Measurements from ENCODE around the gene PDZD7.

The PDZD7 gene

DNA sequence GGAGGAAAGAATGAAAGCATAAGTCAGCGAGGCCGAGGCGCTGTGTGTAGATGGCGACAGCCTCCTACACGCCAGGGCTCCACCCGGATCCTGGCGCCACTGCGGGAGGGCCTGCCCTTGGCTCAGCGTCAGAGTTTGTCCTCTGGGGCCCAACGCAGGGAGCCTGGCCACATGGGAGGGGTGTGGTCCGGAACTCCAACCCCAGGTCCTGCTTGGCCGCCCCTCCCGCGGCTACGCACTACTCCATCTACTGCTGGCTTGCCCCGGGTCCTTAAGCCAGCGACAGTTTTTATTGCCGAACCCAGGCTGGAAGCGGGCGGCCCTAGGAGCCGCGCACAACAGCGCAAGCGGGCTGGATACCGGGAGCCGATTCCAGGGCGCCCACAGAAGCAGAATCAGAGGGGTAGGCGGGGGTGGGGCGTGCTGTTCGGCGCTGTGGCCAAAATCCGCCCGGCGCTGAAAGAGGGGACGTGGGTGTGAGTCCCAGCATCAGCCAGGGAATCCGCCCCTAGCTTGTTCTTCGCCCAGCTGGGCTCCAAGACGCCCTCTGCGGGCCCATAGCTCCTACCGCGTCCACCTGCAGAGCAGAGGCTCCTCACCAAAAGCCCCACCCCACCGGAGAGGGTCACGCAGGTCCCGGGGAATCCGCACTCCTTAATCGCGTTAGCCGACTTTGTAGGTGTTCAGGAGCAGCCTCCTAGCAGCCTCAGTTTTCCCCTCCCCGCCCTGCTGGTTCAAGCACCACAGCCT lies 35.4 kb upstream of the PDZD7 start:
- H3K9me3 ChIP-seq, result no peaks in the 10 kb centered on the region
- H3K4me1 ChIP-seq, result peaks cover 30% of the 10 kb centered on the region
- TF ChIP-seq, protein P1, sequence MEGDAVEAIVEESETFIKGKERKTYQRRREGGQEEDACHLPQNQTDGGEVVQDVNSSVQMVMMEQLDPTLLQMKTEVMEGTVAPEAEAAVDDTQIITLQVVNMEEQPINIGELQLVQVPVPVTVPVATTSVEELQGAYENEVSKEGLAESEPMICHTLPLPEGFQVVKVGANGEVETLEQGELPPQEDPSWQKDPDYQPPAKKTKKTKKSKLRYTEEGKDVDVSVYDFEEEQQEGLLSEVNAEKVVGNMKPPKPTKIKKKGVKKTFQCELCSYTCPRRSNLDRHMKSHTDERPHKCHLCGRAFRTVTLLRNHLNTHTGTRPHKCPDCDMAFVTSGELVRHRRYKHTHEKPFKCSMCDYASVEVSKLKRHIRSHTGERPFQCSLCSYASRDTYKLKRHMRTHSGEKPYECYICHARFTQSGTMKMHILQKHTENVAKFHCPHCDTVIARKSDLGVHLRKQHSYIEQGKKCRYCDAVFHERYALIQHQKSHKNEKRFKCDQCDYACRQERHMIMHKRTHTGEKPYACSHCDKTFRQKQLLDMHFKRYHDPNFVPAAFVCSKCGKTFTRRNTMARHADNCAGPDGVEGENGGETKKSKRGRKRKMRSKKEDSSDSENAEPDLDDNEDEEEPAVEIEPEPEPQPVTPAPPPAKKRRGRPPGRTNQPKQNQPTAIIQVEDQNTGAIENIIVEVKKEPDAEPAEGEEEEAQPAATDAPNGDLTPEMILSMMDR (IDR thresholded peaks at IDR 0.05; ENCODE audit: low read depth, low read length), result peak; percentile 47
- DNase-seq, result peak; percentile 89
- H3K4me3 ChIP-seq (ENCODE audit: low read depth, low read length), result peak overlapping the region; percentile 79
- no peaks in the 10 kb centered on the region for H3K36me3 ChIP-seq
- H3K27me3 ChIP-seq, result no peaks in the 10 kb centered on the region

DNA sequence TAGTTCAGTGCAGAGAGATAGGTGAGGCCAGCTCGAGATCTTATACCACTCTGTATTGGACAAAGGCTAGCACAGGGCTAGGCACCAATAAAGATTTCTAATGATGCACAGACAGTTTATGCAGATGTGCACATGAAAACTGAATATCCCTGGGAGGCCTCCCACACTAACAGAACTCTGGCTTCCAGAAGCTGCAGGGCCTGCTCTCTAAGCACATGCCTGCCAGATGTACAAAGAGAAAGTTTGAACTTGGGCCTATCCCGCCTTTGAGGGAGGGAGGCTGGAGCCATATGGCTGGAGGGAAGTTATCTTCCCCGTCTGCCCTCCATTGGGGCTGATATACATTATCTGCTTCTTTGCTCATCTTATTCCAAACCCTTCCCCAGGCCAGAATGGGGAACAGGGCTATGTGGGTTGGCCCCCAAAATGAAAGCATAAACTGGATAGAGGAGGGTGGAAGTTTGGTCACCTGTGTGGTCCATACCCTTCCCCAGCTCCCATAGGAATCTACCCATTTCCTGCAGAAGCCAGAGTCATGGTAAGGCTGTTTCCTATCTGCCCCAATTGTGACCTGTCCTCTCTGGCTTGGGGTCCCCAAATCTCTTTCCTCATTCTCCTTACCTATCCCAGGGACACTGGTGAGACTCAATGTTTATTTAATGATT lies 34.7 kb upstream of the PDZD7 start:
- H3K9me3 ChIP-seq, result no peaks in the 10 kb centered on the region
- TF ChIP-seq, protein P1 (IDR thresholded peaks at IDR 0.05; ENCODE audit: low read depth, low read length), result no peak
- H3K4me3 ChIP-seq (ENCODE audit: low read depth, low read length), result peak overlapping the region; percentile 79
- H3K27me3 ChIP-seq, result no peaks in the 10 kb centered on the region
- peak; percentile 34 for DNase-seq
- H3K36me3 ChIP-seq, result no peaks in the 10 kb centered on the region
- H3K4me1 ChIP-seq, result peaks cover 30% of the 10 kb centered on the region

DNA sequence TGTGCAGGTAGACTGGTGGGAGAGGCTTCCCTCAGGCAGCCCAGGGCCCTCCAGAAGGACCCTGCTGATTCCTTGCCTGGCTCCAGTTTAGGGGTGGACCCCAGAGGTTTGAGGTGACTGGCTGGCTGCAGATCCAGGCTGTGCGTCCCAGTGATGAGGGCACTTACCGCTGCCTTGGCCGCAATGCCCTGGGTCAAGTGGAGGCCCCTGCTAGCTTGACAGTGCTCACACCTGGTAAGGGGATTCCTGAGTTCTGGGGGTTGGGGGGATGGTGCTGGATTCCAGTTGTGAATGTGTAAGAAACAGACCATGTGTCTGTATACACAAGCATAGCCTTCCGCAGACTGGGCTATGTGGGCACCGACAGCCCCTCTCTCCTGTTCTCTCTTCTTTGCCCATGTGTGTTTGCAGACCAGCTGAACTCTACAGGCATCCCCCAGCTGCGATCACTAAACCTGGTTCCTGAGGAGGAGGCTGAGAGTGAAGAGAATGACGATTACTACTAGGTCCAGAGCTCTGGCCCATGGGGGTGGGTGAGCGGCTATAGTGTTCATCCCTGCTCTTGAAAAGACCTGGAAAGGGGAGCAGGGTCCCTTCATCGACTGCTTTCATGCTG lies 33.6 kb upstream of the PDZD7 start:
- Histone ChIP-seq H3K9me3 (no peaks in the 10 kb centered on the region), H3K4me3 (ENCODE audit: low read depth, low read length) (no peak overlapping the region), H3K27me3 (no peaks in the 10 kb centered on the region), H3K36me3 (no peaks in the 10 kb centered on the region), H3K4me1 (peaks cover 30% of the 10 kb centered on the region)
- no peak for DNase-seq
- TF ChIP-seq, protein P1 (IDR thresholded peaks at IDR 0.05; ENCODE audit: low read depth, low read length), result no peak

DNA sequence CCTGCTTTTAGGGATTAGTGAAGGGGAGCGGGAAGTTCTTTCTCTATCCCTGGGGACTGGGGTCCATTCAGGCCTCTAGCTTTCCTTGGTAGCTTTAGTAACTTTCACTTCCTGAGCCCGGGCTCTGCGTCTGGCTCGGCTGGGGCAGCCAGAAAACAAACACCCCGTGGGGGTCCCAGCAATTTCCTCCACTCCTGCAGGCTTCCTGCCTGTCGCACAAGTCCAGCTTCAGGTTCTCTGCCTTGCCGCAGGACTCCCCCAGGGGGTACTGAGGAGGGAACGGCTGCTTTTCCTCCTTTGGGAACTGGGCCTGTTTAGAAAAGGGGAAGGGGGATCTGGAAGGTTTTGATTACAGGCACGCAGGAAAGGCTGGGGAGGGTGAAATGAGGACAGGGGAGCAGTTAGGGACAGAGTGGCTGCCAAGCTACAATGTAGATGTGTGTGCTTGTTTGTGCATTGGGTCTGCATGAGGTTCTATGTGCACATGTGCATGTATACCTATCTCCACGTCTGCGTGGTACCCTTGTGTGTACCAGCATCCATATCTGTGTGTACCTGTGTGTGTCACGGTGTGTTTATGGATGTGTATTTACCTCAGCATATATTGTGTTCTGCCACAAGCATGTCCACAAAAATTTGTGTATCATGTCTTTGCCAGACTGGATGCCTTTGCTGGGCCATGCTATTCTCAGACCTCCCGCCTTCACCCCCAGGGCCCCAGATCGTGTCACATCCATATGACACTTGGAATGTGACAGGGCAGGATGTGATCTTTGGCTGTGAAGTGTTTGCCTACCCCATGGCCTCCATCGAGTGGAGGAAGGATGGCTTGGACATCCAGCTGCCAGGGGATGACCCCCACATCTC lies 32.9 kb upstream of the PDZD7 start:
- Histone ChIP-seq H3K27me3 (no peaks in the 10 kb centered on the region), H3K36me3 (no peaks in the 10 kb centered on the region), H3K4me3 (ENCODE audit: low read depth, low read length) (peak overlapping the region; percentile 87), H3K9me3 (no peaks in the 10 kb centered on the region), H3K4me1 (peaks cover 30% of the 10 kb centered on the region)
- TF ChIP-seq, protein P1 (IDR thresholded peaks at IDR 0.05; ENCODE audit: low read depth, low read length), result no peak
- peak; percentile 26 for DNase-seq

DNA sequence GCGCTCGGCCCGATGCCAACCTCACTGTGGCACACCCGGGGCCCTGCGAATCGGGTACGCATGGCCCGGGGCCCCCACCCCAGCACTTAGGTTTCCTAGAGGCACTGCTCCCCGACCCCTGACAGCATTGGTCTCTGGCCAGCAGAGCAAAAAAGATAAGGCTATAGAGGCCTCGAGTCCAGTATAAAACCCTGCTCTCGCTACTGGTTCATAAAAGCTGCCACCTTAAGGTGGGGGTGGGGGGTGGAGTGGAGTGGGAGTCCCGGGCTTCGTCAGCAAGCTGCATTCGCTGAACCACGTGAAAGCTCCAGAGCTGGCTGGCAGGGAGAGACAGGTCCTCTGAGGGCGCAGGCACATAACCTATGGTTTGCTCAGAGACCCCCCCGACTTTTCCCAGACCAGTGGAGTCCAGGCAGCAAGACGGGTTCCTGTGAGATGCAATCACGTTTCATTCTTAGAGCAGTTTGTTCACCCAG lies 32.2 kb upstream of the PDZD7 start:
- TF ChIP-seq, protein P1 (IDR thresholded peaks at IDR 0.05; ENCODE audit: low read depth, low read length), result no peak
- Histone ChIP-seq H3K4me1 (peaks cover 30% of the 10 kb centered on the region), H3K36me3 (no peaks in the 10 kb centered on the region), H3K27me3 (no peaks in the 10 kb centered on the region), H3K4me3 (ENCODE audit: low read depth, low read length) (peak overlapping the region; percentile 87), H3K9me3 (no peaks in the 10 kb centered on the region)
- DNase-seq, result peak; percentile 34

Data from BE2C (cell line).